ENCODE measurements around the gene PCAT6.

DNA sequence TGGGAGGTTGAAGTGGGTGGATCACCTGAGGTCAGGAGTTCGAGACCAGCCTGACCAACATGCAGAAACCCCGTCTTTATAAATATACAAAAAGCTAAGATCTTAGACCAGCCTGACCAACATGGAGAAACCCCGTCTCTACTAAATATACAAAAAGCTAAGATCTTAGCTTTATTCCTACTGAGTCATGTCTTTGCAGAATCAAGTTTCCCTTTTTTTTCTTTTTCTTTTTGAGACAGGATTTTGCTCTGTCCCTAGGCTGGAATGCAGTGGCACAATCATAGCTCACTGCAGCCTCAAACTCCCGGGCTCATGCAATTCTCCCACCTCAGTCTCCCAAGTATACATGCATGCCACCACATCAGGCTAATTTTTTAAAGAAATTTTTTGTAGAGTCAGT is 23.9 kb upstream of the PCAT6 start:
- TF ChIP-seq REST (IDR thresholded peaks at IDR 0.05; ENCODE audit: insufficient read depth in 1 of 2, low read depth in 2 of 2, low read length in 2 of 2) (no peak), POLR2AphosphoS5 (IDR thresholded peaks at IDR 0.05; ENCODE audit: low read depth, low read length) (no peak), TAF1 (IDR thresholded peaks at IDR 0.05; ENCODE audit: borderline replicate concordance, insufficient read depth, low read length) (no peak), SIN3A (IDR thresholded peaks at IDR 0.05; ENCODE audit: borderline replicate concordance, insufficient read depth, low read length) (no peak), FOXP2 (optimal IDR thresholded peaks at IDR 0.05; ENCODE audit: borderline replicate concordance, extremely low read depth, extremely low read length, insufficient read depth) (no peak)
